ENCODE data around the gene MAP6.

Gene MAP6

DNA sequence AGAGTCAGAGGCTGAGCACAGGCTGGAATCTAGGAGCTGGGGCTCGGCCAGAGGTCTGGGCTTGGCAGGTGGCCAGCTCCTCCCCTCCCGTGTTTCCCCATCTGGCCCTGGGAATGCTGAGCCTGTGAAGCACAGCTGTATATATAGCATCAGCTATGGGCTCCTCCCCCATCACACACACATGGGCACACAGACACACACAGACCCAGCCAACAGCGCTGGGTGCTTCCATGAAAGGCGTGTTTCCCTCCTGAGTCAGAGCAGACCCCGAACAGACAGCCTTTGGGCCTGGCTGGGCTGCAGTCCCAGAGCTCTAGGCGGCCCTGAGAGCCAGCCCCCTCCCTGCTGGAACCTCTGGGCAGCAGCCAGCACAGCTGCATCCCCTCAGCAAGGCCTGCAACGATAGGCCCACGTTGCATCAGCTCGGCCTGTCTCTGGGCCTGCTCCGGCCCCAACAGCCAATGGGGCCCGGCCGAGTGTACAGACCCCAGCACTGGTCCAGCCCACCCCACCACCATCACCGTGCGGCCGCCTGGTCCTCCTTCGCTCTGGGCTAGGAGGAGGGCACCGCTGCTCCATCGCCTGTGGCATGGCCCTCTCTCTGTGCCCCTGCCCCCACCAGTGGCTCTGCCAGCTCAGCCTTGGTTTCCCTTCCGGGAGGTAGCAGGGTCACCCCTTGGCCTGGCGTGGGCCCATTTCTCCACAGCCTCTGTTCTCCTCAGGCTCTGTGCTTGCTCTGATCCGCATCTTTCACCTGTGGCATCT, 114.4 kb downstream of the MAP6 start:
- no peak for DNase-seq (ENCODE audit: low read depth in 2 of 3, low spot score in 1 of 3)

DNA sequence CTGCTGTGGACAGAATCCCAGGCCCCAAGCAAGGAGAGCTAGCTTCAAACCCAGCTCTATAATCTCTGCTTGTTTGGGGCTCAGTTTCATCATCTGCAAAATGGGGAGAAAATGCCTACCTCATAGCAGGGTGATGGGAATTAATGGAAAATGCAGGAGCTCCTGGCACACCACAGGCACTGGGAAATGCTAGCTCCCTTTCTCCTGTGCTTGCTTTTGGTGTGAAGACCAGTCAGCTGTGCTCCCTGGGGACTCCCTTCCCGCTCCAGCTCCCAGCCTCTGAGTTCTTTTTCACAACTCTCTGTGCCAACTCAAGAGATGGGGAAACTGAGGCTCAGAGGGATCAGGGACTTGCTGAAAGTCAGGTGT, 115.0 kb downstream of the MAP6 start:
- no peak for DNase-seq (ENCODE audit: low read depth in 2 of 3, low spot score in 1 of 3)

DNA sequence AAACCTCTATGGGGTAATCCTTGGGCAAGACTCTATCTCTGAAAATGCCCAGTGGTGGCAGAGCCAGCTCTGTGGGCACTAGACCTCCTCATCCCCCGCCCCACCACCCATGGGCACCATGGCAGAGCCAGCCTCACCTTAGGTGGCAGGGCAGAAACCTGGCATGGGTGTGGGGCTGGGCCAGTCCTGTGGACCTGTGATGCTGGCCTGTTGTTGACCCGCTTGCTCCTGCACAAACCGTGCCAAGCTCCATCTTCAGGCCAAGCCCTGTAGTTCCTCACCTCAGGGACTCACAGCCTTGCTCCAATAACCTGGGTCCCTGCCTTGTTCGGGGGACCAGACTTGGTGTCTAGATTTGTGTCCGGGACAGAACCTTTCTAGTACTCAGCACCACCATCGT, 115.7 kb downstream of the MAP6 start:
- no peak for DNase-seq (ENCODE audit: low read depth in 2 of 3, low spot score in 1 of 3)

DNA sequence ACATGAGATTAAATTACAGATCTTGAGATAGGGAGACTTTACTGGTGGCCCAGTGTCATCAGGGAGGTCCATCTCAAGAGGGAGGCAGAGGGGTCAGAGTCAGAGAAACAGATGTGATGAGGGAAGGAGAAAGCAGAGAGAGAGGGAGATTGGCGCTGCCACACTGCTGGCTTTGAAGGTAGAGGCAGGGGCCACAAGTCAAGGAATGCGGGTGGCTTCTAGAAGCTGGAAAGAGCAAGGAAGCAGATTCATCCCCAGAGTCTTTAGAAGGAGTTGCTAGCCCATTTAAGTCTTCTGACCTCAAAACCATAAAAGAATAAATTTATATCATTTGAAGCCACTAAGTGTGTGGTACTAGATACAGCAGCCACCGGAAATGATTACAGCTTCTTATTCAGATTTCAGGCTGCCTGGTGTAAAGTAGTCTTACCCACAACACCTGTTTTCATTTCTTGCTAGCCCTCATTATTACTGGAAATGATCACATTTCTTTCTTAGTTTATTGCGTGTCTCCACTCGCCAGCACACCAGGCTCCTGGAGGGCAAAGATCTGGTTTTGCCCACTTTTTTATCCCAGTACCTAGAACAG, 119.4 kb downstream of the MAP6 start:
- DNase-seq (ENCODE audit: low read depth in 2 of 3, low spot score in 1 of 3), result no peak

DNA sequence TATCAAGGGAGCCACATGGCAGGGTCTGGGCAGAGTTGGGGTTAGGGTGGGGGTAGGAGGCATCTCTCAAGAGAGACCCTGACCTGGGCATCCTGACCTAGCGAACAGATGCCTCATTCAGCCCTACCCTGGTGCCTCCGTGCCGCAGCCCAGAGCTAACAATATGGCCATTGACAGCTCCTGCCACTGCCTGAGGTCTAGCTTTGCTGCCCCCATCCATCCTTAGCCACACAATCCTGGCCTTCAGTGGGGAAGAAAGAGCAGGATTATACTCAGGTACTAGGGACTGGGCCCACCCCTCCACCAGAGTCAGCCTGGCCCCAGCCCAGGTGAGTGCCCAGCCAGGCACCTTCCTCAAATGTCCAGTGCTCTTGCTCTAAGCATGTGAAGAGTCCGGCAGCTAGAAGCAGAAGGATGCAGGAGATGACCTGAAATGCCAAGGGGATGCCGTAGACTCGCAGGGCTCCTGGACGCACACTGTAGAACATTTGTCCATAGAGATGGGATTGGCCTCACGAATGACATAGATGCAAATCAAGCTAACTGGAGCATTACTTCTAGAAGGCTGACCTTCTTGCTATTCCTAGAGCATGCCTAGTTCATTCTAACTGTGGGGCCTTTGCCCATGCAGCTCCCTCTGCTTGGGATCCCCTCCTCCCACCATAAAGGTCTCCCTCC, 120.1 kb downstream of the MAP6 start:
- DNase-seq (ENCODE audit: low read depth in 2 of 3, low spot score in 1 of 3), result no peak

DNA sequence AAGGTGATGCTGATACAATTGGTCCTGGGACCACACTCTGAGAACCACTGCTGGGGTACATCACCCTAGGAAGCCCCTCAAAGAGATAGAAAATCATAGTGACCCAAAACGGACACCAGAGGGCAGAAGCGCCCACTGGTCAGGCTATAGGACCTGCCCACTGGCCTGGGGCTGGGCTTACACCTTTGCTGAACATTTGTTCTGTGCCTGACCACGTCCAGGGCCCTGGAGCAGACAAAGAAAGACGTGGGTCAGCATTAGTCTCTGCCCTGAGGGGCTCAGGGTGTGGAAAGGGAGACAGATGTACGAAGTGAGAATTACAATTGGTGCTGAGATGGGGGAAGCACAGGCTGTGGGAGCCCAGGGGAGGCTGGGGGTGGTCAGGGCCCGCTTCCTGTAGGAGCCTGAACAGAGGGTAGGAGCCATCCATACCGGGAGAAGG, 121.2 kb downstream of the MAP6 start:
- DNase-seq (ENCODE audit: low read depth in 2 of 3, low spot score in 1 of 3), result no peak

DNA sequence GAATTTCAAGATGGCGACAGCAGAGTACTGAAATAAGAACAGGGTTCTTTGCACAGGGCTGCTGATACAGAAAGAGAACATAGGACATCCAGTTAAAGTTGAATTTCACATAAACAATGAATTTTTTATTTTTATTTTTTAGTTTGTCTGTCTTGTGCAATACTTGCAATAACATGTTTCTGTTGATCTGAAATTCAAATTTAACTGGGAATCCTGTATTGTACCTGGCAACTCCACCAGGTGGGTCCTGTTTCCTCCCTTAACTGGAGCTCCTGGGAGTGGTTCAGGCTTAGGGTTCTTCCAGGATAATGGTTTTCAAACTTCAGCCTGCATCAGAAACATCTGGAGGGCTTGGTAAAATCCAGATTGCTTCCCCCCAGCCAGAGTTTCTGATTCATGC, 121.7 kb downstream of the MAP6 start:
- DNase-seq (ENCODE audit: low read depth in 2 of 3, low spot score in 1 of 3), result no peak

DNA sequence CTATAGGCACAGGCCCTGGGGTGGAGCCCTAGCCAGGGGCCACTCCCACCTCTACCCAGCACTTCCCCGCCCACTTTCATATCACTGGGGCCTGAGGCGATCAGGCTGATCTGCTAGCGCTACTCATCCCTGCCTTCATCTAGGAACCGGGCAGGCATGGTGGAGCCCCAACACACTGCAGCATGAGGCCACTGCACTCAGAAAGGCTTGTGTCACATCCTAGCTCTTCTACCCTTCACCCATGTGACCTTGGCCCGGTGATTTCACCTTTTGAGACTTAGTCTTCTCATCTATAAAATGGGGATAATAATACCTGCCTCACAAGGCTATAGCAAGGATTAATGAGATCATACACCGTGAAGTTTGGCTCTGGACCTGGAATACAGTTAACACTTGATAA, 125.0 kb downstream of the MAP6 start:
- no peak for DNase-seq (ENCODE audit: low read depth in 2 of 3, low spot score in 1 of 3)

DNA sequence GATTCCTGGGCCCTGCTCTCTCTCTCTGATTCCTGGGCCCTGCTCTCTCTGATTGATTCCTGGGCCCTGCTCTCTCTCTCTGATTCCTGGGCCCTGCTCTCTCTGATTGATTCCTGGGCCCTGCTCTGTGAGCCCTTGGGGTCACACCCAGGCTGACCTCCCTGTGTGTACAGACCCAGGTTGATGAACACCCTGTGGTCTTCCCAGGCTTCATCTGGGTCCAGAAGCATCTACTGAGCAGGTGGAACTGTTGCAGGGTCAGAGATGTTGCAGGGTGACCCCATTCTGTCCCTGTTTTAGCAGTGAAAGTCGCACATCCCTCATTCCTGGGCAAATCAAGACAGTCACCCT, 126.8 kb downstream of the MAP6 start:
- DNase-seq (ENCODE audit: low read depth in 2 of 3, low spot score in 1 of 3), result no peak

DNA sequence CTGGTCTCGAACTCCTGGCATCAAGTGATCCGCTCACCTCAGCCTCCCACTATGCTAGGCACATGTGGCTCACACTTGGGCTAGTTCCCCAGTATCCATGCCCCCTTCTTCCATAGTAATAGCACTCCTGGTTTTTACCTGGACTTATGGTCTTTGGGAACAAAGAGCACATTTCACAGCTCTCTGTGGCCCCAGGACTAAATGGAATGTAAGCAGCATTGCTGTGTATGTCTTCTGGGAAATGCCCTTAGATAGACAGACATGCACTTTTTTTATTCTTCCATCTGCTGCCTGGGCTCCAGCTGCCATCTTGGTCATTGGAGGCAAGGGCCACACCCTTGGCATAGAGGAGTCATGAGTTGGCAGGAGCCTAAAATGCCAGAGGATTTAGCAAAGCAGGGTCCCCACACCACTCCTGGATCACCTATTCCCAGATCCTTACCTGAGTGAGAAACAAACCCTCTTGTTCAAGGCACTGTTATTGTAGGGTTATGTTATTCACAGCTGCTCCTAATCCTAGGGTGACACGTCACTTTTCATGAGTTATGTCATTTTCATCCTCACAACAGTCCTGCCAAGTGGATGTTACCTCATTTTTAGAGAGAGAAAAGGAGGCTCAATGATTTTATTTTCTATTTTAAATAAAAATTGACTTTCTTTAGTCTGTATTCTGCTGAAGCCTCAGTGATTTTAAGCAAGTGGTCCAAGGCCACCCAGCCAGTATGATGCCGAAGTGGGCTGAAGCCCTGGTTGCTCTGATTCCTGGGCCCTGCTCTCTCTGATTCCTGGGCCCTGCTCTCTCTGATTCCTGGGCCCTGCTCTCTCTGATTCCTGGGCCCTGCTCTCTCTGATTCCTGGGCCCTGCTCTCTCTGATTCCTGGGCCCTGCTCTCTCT, 127.4 kb downstream of the MAP6 start:
- no peak for DNase-seq (ENCODE audit: low read depth in 2 of 3, low spot score in 1 of 3)

DNA sequence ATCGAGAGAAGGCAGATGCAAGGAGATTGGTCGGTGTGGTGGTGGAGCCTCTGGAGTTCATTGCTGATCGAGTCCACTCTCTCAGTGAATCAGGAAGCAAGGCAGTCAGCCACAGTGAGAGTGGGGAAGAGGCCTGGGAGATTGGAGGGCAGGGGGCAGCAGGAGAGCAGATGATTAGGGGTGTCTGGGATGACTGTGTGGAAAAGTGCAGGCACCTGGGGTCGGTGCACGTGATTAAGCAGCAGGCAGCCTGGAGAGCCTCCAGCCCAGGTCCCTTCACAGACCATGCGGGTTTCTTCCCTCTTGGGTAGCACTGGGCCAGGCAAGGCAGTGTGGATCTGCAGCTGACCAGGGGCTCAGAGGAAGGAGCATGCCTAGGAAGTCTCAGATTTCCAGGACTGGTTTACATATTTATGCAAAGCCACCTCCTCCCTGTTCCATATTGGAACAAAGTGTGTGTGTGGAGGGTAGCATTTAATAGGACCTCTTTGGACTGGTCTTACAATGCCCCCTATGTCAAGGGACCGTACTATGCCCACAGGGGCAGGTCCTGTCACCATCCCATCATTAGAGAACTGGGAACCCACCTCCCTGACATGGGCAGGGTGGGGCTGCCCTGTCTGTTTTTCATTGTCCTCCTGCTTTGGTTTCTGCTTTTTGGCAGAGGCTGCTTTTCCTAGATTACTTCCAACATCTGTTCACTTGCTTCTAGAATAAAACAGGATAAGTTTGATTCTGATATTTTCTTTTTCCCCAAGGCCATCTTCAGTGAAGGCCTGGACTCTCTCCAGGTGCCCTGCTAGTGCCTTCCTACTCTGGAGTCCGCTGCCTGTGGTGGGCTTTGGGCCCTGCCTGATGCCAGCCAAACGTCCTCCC, 129.1 kb downstream of the MAP6 start:
- no peak for DNase-seq (ENCODE audit: low read depth in 2 of 3, low spot score in 1 of 3)

DNA sequence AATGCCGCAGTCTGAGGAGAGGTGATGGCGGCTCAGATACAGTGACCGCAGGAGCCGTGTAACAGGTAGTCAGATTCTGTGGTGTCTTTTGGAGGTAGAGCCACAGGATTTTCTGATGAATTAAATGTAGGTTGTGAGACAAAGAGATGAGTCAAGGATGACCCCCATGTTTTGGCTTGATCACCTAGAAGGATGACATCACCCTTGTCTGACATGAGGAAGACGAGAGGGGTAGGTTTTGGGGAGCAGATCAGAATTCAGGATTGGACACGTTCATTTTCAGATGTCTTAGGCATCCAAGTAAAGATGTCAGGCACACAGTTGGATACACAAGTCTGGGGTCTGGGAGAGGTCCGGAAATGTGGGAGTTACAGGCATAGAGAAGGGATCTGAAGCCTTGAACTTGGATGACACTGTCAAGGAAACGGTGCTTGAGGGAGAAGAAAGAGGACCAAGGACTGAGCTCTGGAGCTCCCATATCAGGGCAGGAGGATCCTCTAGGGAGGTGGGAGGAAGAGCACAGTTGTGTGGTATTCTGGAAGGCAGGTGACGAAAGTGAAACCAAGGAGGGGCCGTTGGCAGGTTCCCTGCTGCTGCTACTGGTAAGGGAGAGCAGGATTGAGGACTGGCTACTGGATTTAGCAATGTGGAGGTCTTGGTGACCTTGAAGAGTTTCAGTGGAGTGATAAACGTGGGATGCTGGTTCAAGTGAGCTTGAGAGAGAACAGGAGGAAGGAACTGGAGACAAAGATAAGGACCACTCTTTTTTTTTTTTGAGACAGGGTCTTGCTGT, 130.5 kb downstream of the MAP6 start:
- DNase-seq (ENCODE audit: low read depth in 2 of 3, low spot score in 1 of 3), result no peak

DNA sequence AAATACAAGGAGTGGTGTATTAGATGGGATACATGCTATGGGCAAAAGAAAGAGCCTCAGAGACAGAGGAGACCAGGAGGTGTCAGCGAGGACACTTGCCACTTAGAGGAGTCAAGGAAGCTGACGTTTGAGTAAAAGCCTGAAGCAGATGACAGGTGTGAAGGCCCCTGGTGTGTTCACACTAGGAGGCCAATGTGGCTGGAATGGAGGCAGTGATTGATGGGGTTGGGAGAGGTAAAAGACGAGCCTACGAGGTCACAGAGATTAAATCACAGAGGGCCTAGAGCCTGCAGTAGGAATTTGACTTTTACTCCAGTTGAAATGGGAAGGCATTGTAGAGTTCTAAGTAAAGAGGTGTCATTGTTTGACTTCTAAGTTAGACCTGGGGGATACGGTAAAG, 131.1 kb downstream of the MAP6 start:
- no peak for DNase-seq (ENCODE audit: low read depth in 2 of 3, low spot score in 1 of 3)
